ENCODE data around the gene HPCAL1.

GRCh38 chr2:10283106-10284062 lies 19.3 kb upstream of the HPCAL1 start:
- TF ChIP-seq, protein P1, sequence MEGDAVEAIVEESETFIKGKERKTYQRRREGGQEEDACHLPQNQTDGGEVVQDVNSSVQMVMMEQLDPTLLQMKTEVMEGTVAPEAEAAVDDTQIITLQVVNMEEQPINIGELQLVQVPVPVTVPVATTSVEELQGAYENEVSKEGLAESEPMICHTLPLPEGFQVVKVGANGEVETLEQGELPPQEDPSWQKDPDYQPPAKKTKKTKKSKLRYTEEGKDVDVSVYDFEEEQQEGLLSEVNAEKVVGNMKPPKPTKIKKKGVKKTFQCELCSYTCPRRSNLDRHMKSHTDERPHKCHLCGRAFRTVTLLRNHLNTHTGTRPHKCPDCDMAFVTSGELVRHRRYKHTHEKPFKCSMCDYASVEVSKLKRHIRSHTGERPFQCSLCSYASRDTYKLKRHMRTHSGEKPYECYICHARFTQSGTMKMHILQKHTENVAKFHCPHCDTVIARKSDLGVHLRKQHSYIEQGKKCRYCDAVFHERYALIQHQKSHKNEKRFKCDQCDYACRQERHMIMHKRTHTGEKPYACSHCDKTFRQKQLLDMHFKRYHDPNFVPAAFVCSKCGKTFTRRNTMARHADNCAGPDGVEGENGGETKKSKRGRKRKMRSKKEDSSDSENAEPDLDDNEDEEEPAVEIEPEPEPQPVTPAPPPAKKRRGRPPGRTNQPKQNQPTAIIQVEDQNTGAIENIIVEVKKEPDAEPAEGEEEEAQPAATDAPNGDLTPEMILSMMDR (IDR thresholded peaks at IDR 0.05), result no peak
- TF ChIP-seq EZH2 (IDR thresholded peaks at IDR 0.05; ENCODE audit: borderline replicate concordance, insufficient read depth, low read depth, low read length, poor library complexity, severe bottlenecking), result no peak
